Transverse colon (tissue), 4 donors: ENCODE measurements around the gene CHST15. TPM values are rescaled to one million over a fixed set of nuclear protein-coding genes. Genes with fewer than 3 reads are reported as not detected.

ENCODE experiments used
- DNase-seq: peaks from one replicate; pipeline ENCODE4 v3.0.0-alpha.2; 2019
- H3K27ac ChIP-seq, 4 donors: fragments of 200-600 bp; sonication (generic); 2 replicates each; pipeline ENCODE4 v1.5.1; 2016 to 2018; ENCODE audit warnings: inconsistent platforms in 4 of 4
- H3K27me3 ChIP-seq: fragments of 200-600 bp; sonication (generic); 2 replicates; pipeline ENCODE4 v1.5.1; 2017; ENCODE audit warnings: inconsistent platforms
- H3K36me3 ChIP-seq, 4 donors: fragments of 200-600 bp; sonication (generic); 2 replicates each; pipeline ENCODE4 v1.5.1; 2017 to 2019; ENCODE audit warnings: inconsistent platforms in 4 of 4
- H3K4me1 ChIP-seq, 4 donors: fragments of 200-600 bp; sonication (generic); 2 replicates each; pipeline ENCODE4 v1.5.1; 2017 to 2020; ENCODE audit warnings: inconsistent platforms in 4 of 4
- H3K4me3 ChIP-seq, 4 donors: fragments of 200-600 bp; sonication (generic); 1 replicate in 1 of 4; 2 replicates in 3 of 4; pipeline versions ENCODE4 v1.5.1 to v1.6.1; 2017 to 2019; ENCODE audit warnings: inconsistent platforms in 4 of 4
- H3K9me3 ChIP-seq, 2 donors: fragments of 200-600 bp; sonication (generic); 2 replicates each; pipeline ENCODE4 v1.5.1; 2017 to 2019; ENCODE audit warnings: inconsistent platforms in 2 of 2
- CTCF ChIP-seq, 5 experiments: fragments of 200-600 bp in 3 of 5; fragments of 450-650 bp in 2 of 5; sonication (generic) in 3 of 5; IDR thresholded peaks; 1 replicate in 2 of 5; 2 replicates in 3 of 5; pipeline ENCODE4 v1.5.1; 2016 to 2017; ENCODE audit warnings: antibody characterized with exemption in 5 of 5, inconsistent platforms in 3 of 5, mild to moderate bottlenecking in 2 of 5, moderate library complexity in 1 of 5
- EP300 ChIP-seq: sonication (generic); formaldehyde crosslinking; IDR thresholded peaks from one replicate; pipeline ENCODE4 v1.6.1; 2017; ENCODE audit warnings: antibody characterized with exemption, low read depth
- POLR2A ChIP-seq: fragments of 450-650 bp; IDR thresholded peaks from one replicate; pipeline ENCODE4 v1.6.1; 2016; ENCODE audit warnings: antibody characterized with exemption, mild to moderate bottlenecking, moderate library complexity
- POLR2AphosphoS5 ChIP-seq, 3 donors: sonication (generic); formaldehyde crosslinking; IDR thresholded peaks; one replicate each; pipeline ENCODE4 v1.6.1; 2016; ENCODE audit warnings: antibody characterized with exemption in 3 of 3
- WGBS, 2 donors: methylation state at CpG; one replicate each; pipeline ENCODE4 v1.1.5; 2018; ENCODE audit warnings: low coverage in 1 of 2; 5-methylcytosine and 5-hydroxymethylcytosine counted together
- in situ Hi-C, 4 donors: fragments of 200-750 bp; cut with MboI; loops; one replicate each; pipeline versions ENCODE4 v1.15.0 to v1.15.1; 2017; ENCODE audit warnings: low sequenced_read_pairs in 3 of 4, low pct_ligation_motif_present in 1 of 4, low pct_unique_long_range_greater_than_20kb in 1 of 4
- intact Hi-C: fragments of 100-400 bp; cut with DNase I; formaldehyde crosslinking; loops from one replicate; pipeline ENCODE4 v1.15.1; 2023; ENCODE audit warnings: low total_unique reads
- total RNA-seq, 4 donors: library from RNA; depleted of rRNA; stranded (reverse); fragments of >200 nt; gene quantifications; one replicate each; pipeline ENCODE4 v1.1.0, GENCODE V29; 2016

Gene CHST15
- total RNA-seq, 4 donors from 2014 or later: 10.0 to 25.4 (median 16.0) TPM

- H3K4me3 ChIP-seq: peak overlapping the region in 2 of 4 donors; percentile 11 to 30
- no peak for DNase-seq
- H3K9me3 ChIP-seq: no peaks in the 10 kb centered on the region
- peaks cover 73% of the 10 kb centered on the region for H3K27me3 ChIP-seq
- H3K27ac ChIP-seq: no peak overlapping the region
- no peaks in the 10 kb centered on the region for H3K36me3 ChIP-seq
- peaks cover 15 to 24% (median 18%) of the 10 kb centered on the region in 4 donors for H3K4me1 ChIP-seq
- in situ Hi-C loops (loop anchor here in 3 of 4 donors (10.0 to 25.0 kb wide), 2 partner anchors 270 to 393 kb away; no protein-coding TSS in a partner anchor), intact Hi-C loops (loop anchor here (10.0 kb wide), 1 partner anchor 263 kb away; no protein-coding TSS in a partner anchor)
- TF ChIP-seq EP300 (no peak), POLR2AphosphoS5 (IDR thresholded peaks at IDR 0.05) (no peak)
- 20 to 60% methylated on average over 1 to 84 of the region's 92 CpGs for WGBS, 2 donors
These were observed 101.5 kb downstream of the CHST15 start for GRCh38 chr10:123991611-123992570.

GRCh38 chr10:123990889-123991288, 102.5 kb downstream of the CHST15 start:
- no peak for DNase-seq
- no peak overlapping the region for H3K4me3 ChIP-seq
- no peaks in the 10 kb centered on the region for H3K9me3 ChIP-seq
- in situ Hi-C loops (loop anchor here in 3 of 4 donors (10.0 to 25.0 kb wide), 2 partner anchors 271 to 394 kb away; no protein-coding TSS in a partner anchor), intact Hi-C loops (loop anchor here (10.0 kb wide), 1 partner anchor 264 kb away; no protein-coding TSS in a partner anchor)
- peaks cover 75% of the 10 kb centered on the region for H3K27me3 ChIP-seq
- H3K4me1 ChIP-seq: peaks cover 15 to 18% (median 16%) of the 10 kb centered on the region in 4 donors
- TF ChIP-seq POLR2AphosphoS5 (IDR thresholded peaks at IDR 0.05) (no peak), CTCF (IDR thresholded peaks at IDR 0.05) (no peak), EP300 (no peak), POLR2A (no peak)
- no peak overlapping the region for H3K27ac ChIP-seq
- no peaks in the 10 kb centered on the region for H3K36me3 ChIP-seq
- WGBS, 2 donors: 63 to 86% methylated on average over 2 to 10 of the region's 10 CpGs

DNA sequence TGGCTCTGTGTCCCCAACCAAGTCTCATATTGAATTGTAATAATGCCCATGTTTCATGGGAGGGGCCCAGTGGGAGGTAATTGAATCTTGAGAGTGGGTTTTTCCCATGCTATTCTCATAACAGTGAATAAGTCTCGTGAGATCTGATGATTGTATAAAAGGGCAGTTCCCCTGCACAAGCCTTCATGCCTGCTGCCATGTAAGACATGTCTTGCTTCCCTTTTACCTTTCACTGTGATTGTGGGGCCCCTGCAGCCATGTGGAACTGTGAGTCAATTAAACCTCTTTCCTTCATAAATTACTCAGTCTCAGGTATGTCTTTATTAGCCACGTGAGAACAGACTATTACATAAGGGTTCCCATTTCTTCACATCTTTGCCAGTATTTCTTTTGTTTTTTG, 104.7 kb downstream of the CHST15 start:
- Histone ChIP-seq H3K4me3 (no peak overlapping the region), H3K27me3 (peaks cover 59% of the 10 kb centered on the region), H3K36me3 (no peaks in the 10 kb centered on the region), H3K4me1 (no peaks in the 10 kb centered on the region), H3K9me3 (no peaks in the 10 kb centered on the region), H3K27ac (no peak overlapping the region)
- WGBS, 2 donors: 58 to 75% methylated on average over 1 to 2 of the region's 2 CpGs
- in situ Hi-C loops: loop anchor here in 2 of 4 donors (25.0 kb wide), 1 partner anchor 274 kb away; no protein-coding TSS in a partner anchor
- no peak for DNase-seq
- intact Hi-C loops: no loop called here
- TF ChIP-seq CTCF (IDR thresholded peaks at IDR 0.05) (no peak), EP300 (no peak), POLR2A (no peak), POLR2AphosphoS5 (IDR thresholded peaks at IDR 0.05) (no peak)

DNA sequence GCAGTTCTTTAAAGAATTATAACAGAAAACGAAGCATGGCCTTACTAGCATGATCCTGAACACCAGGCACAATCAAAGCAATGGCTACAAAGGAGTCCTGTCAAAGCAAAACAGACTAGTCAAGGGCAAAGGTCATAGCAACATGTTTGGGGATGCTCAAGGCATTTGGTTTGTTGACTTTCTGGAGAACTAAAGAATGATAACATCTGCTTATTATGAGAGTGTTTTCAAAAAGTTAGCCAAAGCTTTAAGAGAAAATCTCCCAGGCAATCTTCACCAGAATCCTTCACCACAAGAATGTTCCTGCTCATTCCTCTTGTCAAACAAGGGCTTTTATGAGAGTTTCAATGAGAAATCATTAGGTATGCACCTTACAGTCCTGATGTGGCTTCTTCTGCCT, 106.7 kb downstream of the CHST15 start:
- no peaks in the 10 kb centered on the region for H3K9me3 ChIP-seq
- no peaks in the 10 kb centered on the region for H3K36me3 ChIP-seq
- H3K4me3 ChIP-seq: no peak overlapping the region
- peaks cover 47% of the 10 kb centered on the region for H3K27me3 ChIP-seq
- TF ChIP-seq POLR2A (no peak), EP300 (no peak), CTCF (IDR thresholded peaks at IDR 0.05) (no peak), POLR2AphosphoS5 (IDR thresholded peaks at IDR 0.05) (no peak)
- no peak for DNase-seq
- in situ Hi-C loops (loop anchor here in 2 of 4 donors (25.0 kb wide), 1 partner anchor 276 kb away; no protein-coding TSS in a partner anchor), intact Hi-C loops (no loop called here)
- H3K4me1 ChIP-seq: no peaks in the 10 kb centered on the region
- WGBS, 2 donors: 14 to 50% methylated on average over 1 of the region's 1 CpG
- H3K27ac ChIP-seq: no peak overlapping the region
